ENCODE measurements around the gene ATG7.
A peak's percentile ranks its signal among the peaks of the same experiment; 100 is the strongest.
"Not testable (repeated sequence)": the region's sequence is repeated elsewhere in the genome, so short reads cannot be mapped to it uniquely, and the experiment has no call there.

The ATG7 gene

GRCh38 chr3:11510001-11510340, 237.8 kb downstream of the ATG7 start:
- H3K4me3 ChIP-seq (replicated peaks in 1 of 2; ENCODE audit: low read depth in 2 of 2, low read length in 2 of 2) = no peak overlapping the region
- TF ChIP-seq CTCF (IDR thresholded peaks at IDR 0.05; ENCODE audit: low read depth, low read length) = no peak
- no peak for DNase-seq (ENCODE audit: low read depth in 2 of 2)

- DNase-seq (ENCODE audit: low read depth in 2 of 2) = no peak
- TF ChIP-seq CTCF (IDR thresholded peaks at IDR 0.05; ENCODE audit: low read depth, low read length) = no peak
- no peak overlapping the region for H3K4me3 ChIP-seq (replicated peaks in 1 of 2; ENCODE audit: low read depth in 2 of 2, low read length in 2 of 2)
These were observed 238.2 kb downstream of the ATG7 start for GRCh38 chr3:11510356-11510755.

GRCh38 chr3:11511606-11512005, 239.4 kb downstream of the ATG7 start:
- not testable (repeated sequence) for H3K4me3 ChIP-seq (replicated peaks in 1 of 2; ENCODE audit: low read depth in 2 of 2, low read length in 2 of 2); DNase-seq (ENCODE audit: low read depth in 2 of 2)

- H3K4me3 ChIP-seq (replicated peaks in 1 of 2; ENCODE audit: low read depth in 2 of 2, low read length in 2 of 2); DNase-seq (ENCODE audit: low read depth in 2 of 2): not testable (repeated sequence)
These were observed 241.1 kb downstream of the ATG7 start for GRCh38 chr3:11513125-11513816.

GRCh38 chr3:11513817-11514135, 241.6 kb downstream of the ATG7 start:
- no peak overlapping the region for H3K4me3 ChIP-seq (replicated peaks in 1 of 2; ENCODE audit: low read depth in 2 of 2, low read length in 2 of 2)
- no peak for TF ChIP-seq CTCF (IDR thresholded peaks at IDR 0.05; ENCODE audit: low read depth, low read length)
- DNase-seq (ENCODE audit: low read depth in 2 of 2) = no peak

- no peak overlapping the region for H3K4me3 ChIP-seq (replicated peaks in 1 of 2; ENCODE audit: low read depth in 2 of 2, low read length in 2 of 2)
- peak; percentile 87 to 92 for DNase-seq (ENCODE audit: low read depth in 2 of 2)
- TF ChIP-seq CTCF (IDR thresholded peaks at IDR 0.05; ENCODE audit: low read depth, low read length) = no peak
These were observed 242.1 kb downstream of the ATG7 start for GRCh38 chr3:11514191-11514821.

- H3K4me3 ChIP-seq (replicated peaks in 1 of 2; ENCODE audit: low read depth in 2 of 2, low read length in 2 of 2) = no peak overlapping the region
- no peak for TF ChIP-seq CTCF (IDR thresholded peaks at IDR 0.05; ENCODE audit: low read depth, low read length)
- no peak for DNase-seq (ENCODE audit: low read depth in 2 of 2)
These were observed 245.4 kb downstream of the ATG7 start for GRCh38 chr3:11517601-11518000.

- DNase-seq (ENCODE audit: low read depth in 2 of 2) = no peak
- no peak for TF ChIP-seq CTCF (IDR thresholded peaks at IDR 0.05; ENCODE audit: low read depth, low read length)
- H3K4me3 ChIP-seq (replicated peaks in 1 of 2; ENCODE audit: low read depth in 2 of 2, low read length in 2 of 2) = no peak overlapping the region
These were observed 249.0 kb downstream of the ATG7 start for GRCh38 chr3:11521167-11521566.
